Medulla oblongata (tissue), 1 donor: ENCODE measurements around the gene ZHX3.

ENCODE experiments used
- DNase-seq: peaks from one replicate; pipeline ENCODE4 v3.0.0-alpha.2; 2015; ENCODE audit errors: extremely low spot score

The ZHX3 gene

DNA sequence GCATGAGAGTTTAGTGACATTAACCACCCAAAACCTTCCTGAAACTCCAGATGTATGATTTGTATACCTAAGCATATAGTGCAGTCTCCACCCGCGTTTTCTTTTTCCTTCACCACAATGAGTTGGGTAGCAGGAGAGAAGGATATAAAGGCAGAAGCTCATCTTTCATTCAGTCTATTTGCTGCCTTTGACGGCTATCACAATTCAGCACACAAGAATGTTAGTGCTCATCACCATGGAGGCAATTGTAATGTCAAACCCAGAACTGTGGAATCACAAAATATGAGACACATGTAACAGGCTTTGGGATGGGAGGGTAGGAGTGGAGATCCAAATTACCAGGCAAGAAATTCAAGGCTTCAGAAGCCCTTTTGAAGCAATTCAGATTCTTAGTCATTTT is 17.6 kb downstream of the ZHX3 start:
- no peak for DNase-seq

- DNase-seq = no peak
Measured at GRCh38 chr20:41293269-41294037, 24.1 kb downstream of the ZHX3 start.

DNA sequence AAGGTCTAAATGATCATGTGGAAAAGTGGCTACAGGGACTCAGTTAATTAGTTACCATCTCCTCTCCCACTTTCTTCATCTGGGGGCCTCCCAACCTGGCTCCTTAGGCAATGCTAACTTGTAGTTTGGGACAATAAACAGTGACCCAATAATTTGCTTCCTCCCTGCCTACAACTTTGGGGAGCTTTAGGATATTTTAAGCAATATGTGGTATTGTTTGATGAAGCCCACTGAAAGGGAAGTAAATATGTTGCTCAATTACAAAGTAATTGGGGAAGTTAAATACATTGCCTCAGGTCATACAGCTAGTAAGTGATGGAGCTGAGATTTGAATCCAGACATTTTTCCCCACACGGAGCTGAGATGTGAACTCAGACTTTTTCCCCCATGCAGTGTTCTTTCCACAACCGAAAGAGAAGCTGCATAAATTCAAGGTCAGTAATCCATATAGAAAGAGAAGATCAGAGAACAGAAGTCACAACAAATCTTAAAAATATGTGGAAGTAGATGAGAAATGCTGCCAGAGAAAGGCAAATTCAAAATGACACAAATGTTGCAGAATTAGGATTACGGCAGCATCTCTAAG is 26.6 kb downstream of the ZHX3 start:
- peak; percentile 43 for DNase-seq

DNA sequence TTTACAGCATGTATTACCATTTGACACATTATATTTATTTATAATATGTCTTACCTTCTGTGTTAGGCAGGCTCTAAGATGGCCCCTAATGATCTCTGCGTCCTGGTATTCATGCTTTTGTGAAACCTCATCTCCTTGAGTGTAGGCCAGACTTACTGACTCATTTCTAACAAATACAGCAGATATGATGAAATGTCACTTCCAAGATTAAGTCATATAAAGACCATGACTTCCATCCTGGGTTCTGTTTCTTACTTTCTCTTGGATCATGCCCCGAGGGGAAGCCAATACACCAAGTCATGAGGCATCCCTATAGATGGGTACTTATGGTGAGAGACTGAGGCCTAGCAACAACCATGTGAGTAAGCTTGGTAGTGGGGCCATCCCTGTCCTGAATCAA is 30.2 kb downstream of the ZHX3 start:
- no peak for DNase-seq

DNA sequence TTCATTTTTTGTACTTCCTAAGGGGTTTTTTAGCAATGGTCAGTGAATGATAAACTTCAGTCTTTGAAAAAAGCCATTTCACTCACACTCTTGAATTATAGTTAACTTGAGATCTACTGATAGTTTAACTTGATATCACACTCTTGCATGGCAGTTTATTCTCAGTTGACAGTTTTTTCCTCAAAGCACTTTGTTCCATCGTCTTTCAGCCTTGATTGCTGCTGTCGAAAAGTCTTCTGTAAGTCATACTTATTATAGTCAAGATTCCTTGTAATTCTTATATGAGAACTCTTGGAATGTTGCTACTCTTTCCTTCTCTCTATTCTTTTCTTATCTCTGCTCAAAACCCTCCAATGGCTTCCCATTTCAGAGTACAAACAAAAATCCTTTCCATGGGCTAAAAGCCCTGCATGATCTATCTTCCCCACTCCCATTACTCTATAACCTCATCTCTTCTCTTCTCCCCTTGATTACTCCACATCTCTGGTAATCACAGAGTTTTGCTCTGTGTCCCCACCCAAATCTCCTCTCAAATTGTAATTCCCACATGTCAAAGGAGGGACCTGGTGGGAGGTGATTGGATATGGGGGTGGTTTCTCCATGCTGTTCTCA is 31.2 kb downstream of the ZHX3 start:
- no peak for DNase-seq

DNA sequence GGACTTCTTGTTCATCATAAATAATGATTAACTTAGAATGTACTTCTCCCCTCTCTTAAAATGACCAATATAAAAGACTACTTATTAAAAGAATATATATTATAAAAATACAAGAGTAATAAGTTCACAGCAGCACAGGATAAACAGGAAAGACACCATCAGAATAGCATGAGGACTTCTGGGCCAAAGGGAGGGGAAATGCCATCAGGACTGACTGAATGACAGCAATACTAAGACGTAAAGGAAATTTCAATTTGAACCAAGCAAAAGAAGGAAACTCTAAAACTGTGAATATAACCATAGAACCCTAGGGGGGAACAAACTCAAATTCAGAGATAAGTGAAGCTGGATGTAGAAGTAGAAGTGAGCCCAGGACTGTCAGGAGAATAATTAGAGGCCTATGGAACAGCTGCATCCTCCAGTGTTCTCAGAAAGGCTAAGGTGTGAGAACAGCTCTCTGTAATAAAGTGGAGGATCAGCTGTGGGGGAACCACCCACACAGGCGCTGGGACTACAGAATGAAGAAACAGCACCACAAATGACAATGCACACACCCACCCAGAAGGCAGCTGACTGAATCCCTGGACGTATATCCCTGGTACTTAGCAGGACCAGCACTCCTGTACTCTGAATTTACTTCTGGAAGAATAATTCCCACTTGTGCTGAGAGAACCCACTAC is 37.8 kb downstream of the ZHX3 start:
- no peak for DNase-seq

DNA sequence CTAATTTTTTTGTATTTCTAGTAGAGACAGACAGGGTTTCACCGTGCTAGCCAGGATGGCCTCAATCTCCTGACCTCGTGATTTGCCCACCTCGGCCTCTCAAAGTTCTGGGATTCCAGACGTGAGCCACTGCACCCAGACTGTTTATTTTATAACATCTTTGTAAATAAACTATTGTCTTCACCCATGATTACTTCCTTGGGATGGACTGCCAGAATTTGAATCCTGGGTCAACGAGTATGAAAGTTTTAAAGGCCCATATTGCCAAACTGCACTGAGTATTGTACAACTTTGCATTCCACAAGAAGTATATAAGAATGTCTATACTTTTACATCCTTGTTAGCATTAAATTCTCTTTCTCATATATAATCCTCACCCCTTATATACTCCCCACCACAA is 38.6 kb downstream of the ZHX3 start:
- no peak for DNase-seq

- no peak for DNase-seq
Measured at GRCh38 chr20:41277049-41277448, 40.5 kb downstream of the ZHX3 start.

- peak; percentile 65 for DNase-seq
Measured at GRCh38 chr20:41276317-41276751, 41.2 kb downstream of the ZHX3 start.

GRCh38 chr20:41275301-41275731 is 42.2 kb downstream of the ZHX3 start:
- DNase-seq = no peak

DNA sequence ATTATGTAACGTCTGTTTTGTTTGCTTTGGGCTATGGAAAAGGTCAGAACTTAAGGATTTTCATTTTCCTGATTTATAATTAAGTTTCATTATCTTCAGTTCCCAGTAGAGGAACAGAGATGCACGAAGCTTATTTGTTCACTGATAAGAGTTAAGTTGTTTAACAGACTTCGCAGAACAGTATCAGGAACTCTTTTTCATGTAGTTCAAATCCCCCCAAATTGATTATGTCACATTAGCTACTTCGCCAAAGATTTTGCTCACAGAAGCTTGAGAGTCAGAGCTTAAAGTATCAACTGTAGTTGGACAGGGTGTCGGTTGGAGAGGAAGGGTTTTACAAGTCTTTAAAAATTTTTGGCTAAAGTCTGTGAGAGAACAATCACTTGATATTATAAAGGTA is 43.4 kb downstream of the ZHX3 start:
- DNase-seq = no peak

DNA sequence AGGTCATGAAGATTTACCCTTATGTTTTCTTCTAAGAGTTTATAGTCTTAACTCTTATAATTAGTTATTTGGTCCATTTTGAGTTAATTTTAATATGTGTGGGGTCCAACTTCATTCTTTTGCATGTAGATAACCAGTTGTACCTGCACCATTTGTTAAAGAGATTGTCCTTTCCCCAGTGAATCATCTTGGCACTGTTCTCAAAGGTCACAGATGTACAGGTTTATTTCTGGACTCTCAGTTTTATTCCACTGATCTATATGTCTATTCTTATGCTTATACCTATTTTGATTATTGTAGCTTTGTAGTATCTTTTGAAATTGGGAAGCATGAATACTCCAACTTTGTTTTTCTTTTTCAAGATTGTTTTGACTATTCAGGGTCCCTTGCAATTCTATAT is 44.1 kb downstream of the ZHX3 start:
- no peak for DNase-seq

DNA sequence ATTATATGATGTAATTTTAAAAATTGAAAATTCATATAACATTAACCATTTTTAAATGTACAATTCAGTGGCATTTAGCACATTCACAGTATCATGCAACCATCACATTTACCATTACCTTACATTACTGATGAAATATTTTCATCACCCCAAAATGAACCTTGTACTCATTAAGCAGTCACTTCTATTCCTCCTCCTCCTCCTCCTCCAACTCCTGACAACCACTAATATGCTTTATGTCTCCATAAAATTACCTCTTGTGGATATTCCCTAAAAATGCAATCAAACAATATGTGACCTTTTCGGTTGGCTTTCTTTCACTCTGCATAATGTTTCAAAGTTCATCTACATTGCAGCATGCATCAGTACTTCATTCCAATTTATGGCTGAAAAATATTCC is 45.2 kb downstream of the ZHX3 start:
- DNase-seq = no peak

DNA sequence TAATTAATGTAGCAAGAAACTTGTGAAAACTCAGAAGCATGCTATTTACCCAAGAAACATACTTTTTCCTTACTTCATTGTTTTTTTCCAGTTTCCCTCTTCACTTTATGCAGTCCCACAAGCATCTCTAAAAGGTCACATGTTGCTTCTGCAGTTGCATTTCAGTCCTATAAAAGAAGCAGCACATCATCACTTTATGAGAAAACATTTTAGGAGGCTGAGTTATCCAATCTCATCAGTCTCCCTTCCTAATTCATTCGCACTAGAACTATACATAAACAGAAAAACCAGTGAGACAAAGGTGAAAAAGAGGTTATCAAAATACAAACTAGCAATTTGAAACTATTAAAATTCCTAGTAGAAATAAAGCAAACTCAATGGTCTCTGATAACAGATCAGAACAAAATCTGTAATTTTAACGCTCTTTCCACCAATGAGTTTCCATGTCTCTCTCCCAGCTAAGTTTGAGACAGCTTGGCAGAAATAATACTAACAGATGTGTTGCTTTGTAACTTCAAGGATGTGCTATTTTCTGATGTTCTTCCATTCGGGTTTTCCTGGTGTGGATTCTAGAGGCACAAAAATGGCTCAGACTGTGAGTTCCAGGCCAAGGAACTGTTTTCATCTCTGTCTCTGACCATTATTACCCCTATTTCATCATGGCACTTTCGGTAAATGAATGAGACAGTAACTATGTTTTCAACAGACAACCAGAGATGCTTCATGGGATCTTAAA is 48.4 kb downstream of the ZHX3 start:
- DNase-seq = no peak

DNA sequence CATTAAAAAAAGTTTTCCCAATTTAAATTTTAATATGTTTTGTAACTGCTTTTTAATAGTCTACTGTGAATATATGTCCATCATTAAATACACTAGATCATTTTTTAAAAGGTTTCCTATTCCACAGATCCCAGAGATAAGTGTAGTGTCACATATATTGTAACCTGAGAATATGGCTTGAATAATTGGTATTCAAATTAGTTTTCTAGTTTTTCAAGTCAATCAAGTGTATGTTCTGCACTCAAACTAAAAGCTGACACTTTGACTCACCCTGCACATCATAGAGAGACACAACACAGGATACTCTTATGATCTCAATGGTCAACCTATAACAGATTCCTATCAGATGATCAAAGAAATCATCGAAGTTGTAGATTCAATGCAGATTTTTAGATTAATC is 49.1 kb downstream of the ZHX3 start:
- no peak for DNase-seq

- DNase-seq = no peak
Measured at GRCh38 chr20:41265938-41266337, 51.6 kb downstream of the ZHX3 start.

DNA sequence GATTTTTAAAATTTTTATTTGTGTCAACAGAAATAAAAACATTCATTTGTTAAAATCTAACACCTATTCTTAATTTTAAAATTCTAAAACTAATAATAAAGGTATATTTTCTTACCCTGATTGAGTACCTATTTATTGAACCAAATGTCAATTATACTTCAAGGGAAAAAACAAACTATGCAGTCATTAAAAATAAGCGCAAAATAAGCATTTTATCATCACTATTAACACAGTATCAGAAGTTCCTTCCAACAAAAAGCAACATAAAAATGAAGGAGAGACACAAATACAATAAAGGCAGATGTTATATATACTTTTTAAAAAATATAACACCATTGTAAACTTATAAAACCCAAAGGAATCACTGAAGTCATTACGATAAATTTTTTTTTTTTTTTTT is 52.7 kb downstream of the ZHX3 start:
- no peak for DNase-seq

DNA sequence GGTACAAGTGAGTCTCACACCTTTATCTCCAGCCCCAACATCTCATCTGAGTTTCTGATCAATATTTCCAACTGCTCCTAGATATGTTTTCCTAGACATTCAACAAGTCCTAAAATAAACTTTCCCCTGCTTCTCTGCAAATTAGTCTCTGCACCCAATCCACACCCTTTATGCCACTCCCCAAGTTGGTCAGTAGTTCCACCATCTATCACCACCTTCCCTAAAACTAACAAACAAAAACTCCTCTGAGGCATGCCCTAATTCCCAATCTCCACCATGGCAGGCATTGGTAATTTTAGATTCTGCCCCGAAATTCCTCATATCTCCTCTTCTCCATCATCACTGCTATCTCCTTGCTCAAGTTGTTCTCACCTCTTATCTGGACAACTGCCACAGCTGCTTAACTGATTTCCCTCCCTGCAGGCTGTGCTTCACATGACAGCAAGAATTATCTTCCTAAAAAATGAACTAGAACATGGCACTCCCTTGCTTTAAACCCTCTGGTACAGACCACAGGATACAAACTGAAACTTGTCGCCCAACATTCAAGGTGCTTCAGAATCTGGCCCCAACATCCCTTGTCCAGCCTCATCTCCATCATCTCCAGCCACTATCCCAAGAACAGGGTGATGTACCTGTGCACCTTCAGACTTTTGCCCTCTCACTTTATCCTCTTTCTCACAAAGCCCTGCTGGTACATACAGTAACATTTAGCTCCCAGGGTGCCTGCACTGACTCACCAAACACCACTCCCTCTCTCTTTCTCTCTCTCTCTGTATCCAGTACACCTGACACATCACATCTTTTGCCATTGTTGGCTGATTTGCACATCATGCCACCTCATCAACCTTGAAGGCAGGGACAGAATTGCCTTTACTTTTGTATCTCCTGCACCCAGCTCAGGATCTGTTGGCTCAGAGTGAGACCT is 55.5 kb downstream of the ZHX3 start:
- no peak for DNase-seq

GRCh38 chr20:41261260-41261659 is 56.3 kb downstream of the ZHX3 start:
- no peak for DNase-seq

GRCh38 chr20:41260734-41261220 is 56.8 kb downstream of the ZHX3 start:
- no peak for DNase-seq

DNA sequence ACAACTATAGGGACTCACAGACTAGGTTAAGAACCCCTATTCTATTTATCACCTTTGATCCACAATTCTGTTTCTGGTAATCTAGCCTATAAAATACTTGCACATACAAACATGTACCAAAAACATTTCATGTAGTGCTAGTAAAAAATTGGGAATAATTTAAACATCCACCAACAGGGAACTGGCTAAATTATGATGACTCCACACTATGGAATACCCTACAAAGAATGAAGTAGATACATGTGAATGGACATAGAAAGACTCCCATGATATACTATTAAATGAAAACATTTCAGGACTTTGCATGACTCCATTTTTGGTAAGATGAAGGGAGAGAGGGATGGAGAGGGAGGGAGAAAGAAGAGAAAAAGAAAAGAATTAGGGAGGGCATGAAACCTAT is 58.2 kb downstream of the ZHX3 start:
- DNase-seq = no peak
